Parathyroid adenoma (tissue), 2 donors: ENCODE data around the gene CRB2.

Experiments used
- H2AFZ ChIP-seq: fragments of 300-600 bp; sonication (generic); one replicate; pipeline ENCODE4 v1.7.0; 2017; ENCODE audit warnings: antibody characterized with exemption, mild to moderate bottlenecking
- H3K27ac ChIP-seq: fragments of 300-600 bp; sonication (generic); one replicate; pipeline ENCODE4 v1.7.0; 2017
- H3K27me3 ChIP-seq: fragments of 300-600 bp; sonication (generic); one replicate; pipeline ENCODE4 v1.7.0; 2017; ENCODE audit warnings: low read length; ENCODE audit not compliant: control insufficient read depth, insufficient read depth
- H3K36me3 ChIP-seq: fragments of 300-600 bp; sonication (generic); one replicate; pipeline ENCODE4 v1.7.0; 2017; ENCODE audit warnings: low read length; ENCODE audit not compliant: control insufficient read depth, insufficient read depth
- H3K4me1 ChIP-seq: fragments of 300-600 bp; sonication (generic); one replicate; pipeline ENCODE4 v1.7.0; 2017; ENCODE audit warnings: control low read depth
- H3K4me2 ChIP-seq: fragments of 300-600 bp; sonication (generic); one replicate; pipeline ENCODE4 v1.7.0; 2017; ENCODE audit warnings: low read length
- H3K4me3 ChIP-seq: fragments of 300-600 bp; sonication (generic); one replicate; pipeline ENCODE4 v1.7.0; 2017; ENCODE audit warnings: low read depth, low read length
- H3K79me2 ChIP-seq: fragments of 300-600 bp; sonication (generic); one replicate; pipeline ENCODE4 v1.7.0; 2017; ENCODE audit warnings: control low read depth
- H3K9ac ChIP-seq: fragments of 300-600 bp; sonication (generic); one replicate; pipeline ENCODE4 v1.7.0; 2017; ENCODE audit warnings: mild to moderate bottlenecking
- H3K9me3 ChIP-seq: fragments of 300-600 bp; sonication (generic); one replicate; pipeline ENCODE4 v1.7.0; 2017; ENCODE audit warnings: low read length; ENCODE audit not compliant: control insufficient read depth
- TF ChIP-seq, protein P1 (sequence below): fragments of 300-600 bp; sonication (generic); IDR thresholded peaks from one replicate; pipeline ENCODE4 v1.7.0; 2017; ENCODE audit warnings: antibody characterized with exemption, mild to moderate bottlenecking
- donor health status: primary hyperparathyroidism.

CRB2 gene

DNA sequence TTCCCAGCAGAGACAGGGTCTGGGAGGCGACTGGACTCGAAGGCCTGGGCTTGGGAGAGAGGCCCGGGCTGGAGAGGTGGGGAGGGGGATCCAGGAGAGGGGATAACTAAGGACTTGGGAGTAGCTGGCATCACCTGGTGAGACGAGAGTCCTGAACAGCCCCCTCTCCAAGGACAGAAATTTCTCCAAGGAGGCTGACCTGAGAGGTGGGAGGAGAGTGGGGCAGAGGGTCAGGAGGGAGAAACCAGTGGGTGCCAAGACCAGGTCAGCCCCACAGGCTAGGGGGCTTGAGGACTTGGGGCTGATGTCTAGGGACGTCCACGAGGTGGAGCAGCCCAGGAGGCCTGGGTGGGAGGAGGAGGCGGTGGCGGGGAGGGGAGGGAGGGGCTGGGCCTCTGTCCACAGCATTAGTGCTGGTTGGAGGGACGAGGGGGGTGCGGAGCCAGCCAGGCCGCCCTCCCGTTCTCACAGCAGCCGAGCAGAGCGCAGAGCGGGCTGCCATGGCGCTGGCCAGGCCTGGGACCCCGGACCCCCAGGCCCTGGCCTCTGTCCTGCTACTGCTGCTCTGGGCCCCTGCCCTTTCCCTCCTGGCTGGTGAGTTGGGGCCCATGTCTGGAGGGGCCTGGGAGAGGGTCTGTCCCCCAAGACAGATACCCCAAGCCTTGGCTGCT is at the start of gene CRB2:
Gene CRB2 (plus strand): TSS at position 437 of the 671 bp plus-strand sequence. CDS start 64 bp downstream, at position 501.
- H3K27me3 ChIP-seq: no peaks in the 10 kb centered on the region
- H3K4me2 ChIP-seq: no peak within 1 kb of the TSS
- no peak within 1 kb of the TSS for H2AFZ ChIP-seq
- H3K79me2 ChIP-seq: no peaks in the 10 kb centered on the region
- H3K27ac ChIP-seq: no peak within 1 kb of the TSS
- no peaks in the 10 kb centered on the region for H3K36me3 ChIP-seq
- H3K9ac ChIP-seq: no peak within 1 kb of the TSS
- H3K4me3 ChIP-seq: no peak within 1 kb of the TSS
- TF ChIP-seq, protein P1, sequence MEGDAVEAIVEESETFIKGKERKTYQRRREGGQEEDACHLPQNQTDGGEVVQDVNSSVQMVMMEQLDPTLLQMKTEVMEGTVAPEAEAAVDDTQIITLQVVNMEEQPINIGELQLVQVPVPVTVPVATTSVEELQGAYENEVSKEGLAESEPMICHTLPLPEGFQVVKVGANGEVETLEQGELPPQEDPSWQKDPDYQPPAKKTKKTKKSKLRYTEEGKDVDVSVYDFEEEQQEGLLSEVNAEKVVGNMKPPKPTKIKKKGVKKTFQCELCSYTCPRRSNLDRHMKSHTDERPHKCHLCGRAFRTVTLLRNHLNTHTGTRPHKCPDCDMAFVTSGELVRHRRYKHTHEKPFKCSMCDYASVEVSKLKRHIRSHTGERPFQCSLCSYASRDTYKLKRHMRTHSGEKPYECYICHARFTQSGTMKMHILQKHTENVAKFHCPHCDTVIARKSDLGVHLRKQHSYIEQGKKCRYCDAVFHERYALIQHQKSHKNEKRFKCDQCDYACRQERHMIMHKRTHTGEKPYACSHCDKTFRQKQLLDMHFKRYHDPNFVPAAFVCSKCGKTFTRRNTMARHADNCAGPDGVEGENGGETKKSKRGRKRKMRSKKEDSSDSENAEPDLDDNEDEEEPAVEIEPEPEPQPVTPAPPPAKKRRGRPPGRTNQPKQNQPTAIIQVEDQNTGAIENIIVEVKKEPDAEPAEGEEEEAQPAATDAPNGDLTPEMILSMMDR: no peak
- H3K4me1 ChIP-seq: no peaks in the 10 kb centered on the region
- no peaks in the 10 kb centered on the region for H3K9me3 ChIP-seq

DNA sequence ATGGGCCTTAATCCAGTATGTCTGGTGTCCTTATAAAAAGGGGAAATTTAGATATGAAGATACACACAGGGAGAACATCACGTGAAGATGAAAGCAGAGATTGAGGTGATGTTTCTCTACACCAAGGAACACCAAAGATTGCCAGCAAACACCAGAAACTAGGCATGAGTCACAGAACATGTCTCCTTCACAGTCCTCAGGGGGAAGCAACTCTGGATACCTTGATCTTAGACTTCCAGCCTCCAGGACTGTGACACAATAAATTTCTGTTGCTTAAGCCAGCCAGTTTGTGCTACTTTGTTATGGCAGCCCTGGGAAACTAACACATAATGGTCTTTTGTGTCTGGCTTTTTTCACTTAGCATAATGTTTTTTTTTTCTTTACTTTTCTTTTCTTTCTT is 46.4 kb upstream of the CRB2 start:
- Histone ChIP-seq H3K4me1 (peaks cover 35% of the 10 kb centered on the region), H3K27ac (peak overlapping the region; percentile 25), H3K79me2 (no peaks in the 10 kb centered on the region)

DNA sequence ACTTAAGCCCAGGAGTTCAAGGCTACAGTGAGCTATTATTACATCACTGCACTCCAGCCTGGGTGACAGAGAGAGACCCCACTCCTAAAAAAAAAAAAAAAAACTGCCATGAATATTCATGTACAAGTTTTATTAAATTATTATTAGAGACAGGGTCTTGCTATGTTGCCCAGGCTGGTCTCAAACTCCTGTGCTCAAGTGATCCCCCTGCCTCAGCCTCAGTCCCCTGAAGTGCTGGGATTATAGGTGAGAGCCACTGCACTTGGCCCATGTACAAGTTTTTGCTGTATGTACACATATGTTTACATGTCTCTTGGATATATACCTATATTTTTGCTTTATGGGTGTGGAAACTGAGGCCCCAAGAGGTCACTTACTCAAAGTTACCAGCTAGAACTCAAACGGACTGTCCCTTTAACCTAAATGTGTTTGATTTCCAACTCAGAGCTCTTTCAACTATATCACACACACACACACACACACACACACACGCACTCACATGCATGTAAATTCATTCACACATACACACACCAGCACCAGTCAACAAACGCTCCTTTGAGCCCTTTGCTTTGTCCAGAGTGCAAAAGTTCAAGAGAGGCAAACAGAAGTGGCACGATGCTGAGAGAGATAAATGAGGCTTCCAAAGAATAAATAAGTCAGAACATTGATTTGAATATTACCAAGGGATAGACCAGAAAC is 45.3 kb upstream of the CRB2 start:
- TF ChIP-seq, protein P1: no peak
- Histone ChIP-seq H2AFZ (peak overlapping the region; percentile 68), H3K79me2 (no peaks in the 10 kb centered on the region), H3K27me3 (no peaks in the 10 kb centered on the region), H3K9me3 (no peaks in the 10 kb centered on the region), H3K4me1 (peaks cover 33% of the 10 kb centered on the region), H3K4me2 (peak overlapping the region; percentile 50), H3K9ac (no peak overlapping the region), H3K36me3 (no peaks in the 10 kb centered on the region), H3K27ac (peak overlapping the region; percentile 87), H3K4me3 (no peak overlapping the region)

More for the DNA sequence above, 46.4 kb upstream of the CRB2 start:
- H3K4me3 ChIP-seq: no peak overlapping the region
- H3K36me3 ChIP-seq: no peaks in the 10 kb centered on the region
- TF ChIP-seq, protein P1: no peak
- H3K27me3 ChIP-seq: no peaks in the 10 kb centered on the region
- H2AFZ ChIP-seq: no peak overlapping the region
- no peak overlapping the region for H3K4me2 ChIP-seq
- no peaks in the 10 kb centered on the region for H3K9me3 ChIP-seq
- no peak overlapping the region for H3K9ac ChIP-seq

DNA sequence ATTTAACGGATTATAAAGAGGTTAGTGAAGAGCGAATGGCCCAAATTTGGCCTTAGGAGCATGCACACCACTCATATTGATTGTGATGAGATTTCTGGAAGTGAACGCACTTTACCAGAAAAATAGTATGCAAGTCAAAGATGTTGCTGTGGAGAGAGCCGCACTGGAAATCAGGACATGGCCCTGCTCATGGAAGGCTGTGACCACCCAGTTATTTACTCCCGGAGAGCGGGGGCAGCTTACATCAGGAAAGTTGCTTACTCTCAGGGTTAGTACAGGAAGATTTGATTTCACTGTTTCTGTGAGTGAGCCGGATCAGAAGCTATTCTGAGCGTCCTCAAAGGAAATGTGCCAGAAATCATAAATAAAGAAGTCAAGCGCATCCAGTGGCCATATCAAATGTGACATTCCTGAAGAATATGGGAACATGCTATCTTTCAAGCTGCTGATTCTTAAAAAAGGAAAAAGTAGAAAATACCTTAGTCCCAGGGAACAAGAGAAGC is 44.7 kb upstream of the CRB2 start:
- Histone ChIP-seq H2AFZ (peak overlapping the region; percentile 68), H3K4me3 (no peak overlapping the region), H3K9me3 (no peaks in the 10 kb centered on the region), H3K27ac (peak overlapping the region; percentile 87), H3K79me2 (no peaks in the 10 kb centered on the region), H3K4me1 (peaks cover 29% of the 10 kb centered on the region), H3K36me3 (no peaks in the 10 kb centered on the region), H3K27me3 (no peaks in the 10 kb centered on the region), H3K9ac (no peak overlapping the region), H3K4me2 (peak overlapping the region; percentile 50)
- TF ChIP-seq, protein P1: no peak
